Measurements from ENCODE around the gene ZNRF1. TPM values are rescaled to one million over a fixed set of nuclear protein-coding genes. Genes with fewer than 3 reads are reported as not detected.

Gene ZNRF1
- total and polyA plus RNA-seq, 10 of the 15 experiments (the other 5 are each of a cell fraction or from before 2014, with no cell fraction given), result 5.8 to 25.9 (median 14.3) TPM

DNA sequence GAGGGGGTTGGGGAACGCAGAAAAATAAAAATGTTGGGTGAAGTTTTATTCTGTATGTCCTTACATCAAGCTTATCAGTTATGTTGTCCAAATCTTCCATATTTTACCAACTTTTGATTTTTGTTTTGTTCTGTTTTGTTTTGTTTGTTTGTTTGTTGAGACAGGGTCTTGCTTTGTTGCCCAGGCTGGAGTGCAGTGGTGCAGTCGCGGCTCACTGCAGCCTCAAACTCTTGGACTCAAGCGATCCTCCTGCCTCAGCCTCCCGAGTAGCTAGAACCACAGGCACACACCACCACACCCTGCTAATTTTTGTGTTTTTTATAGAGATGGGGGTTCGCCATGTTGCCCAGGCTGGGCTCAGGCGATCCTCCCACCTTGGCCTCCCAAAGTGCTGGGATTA lies 20.8 kb downstream of the ZNRF1 start:
- H3K27ac ChIP-seq (ENCODE audit: control insufficient read depth, insufficient read depth), result no peak overlapping the region
- no peaks in the 10 kb centered on the region for H4K20me1 ChIP-seq (ENCODE audit: control insufficient read depth, insufficient read depth)
- intact Hi-C loops (cut with micrococcal nuclease; ENCODE audit: unreplicated experiment), result no loop called here
- FAIRE-seq, result no peak
- ATAC-seq, result no peak
- no peaks in the 10 kb centered on the region for H3K27me3 ChIP-seq (replicated peaks in 1 of 2; ENCODE audit: control insufficient read depth in 2 of 2, insufficient read depth in 2 of 2, low read length in 1 of 2)
- no peak for DNase-seq (ENCODE audit: low read depth, low spot score)
- no peak overlapping the region for H2AFZ ChIP-seq (ENCODE audit: control insufficient read depth, low read depth, low read length)
- peaks cover 22% of the 10 kb centered on the region for H3K4me1 ChIP-seq (ENCODE audit: control insufficient read depth, insufficient read depth, low read length)
- ChIA-PET SMC1A (ENCODE audit: uncharacterized antibody, unreplicated experiment) (interaction anchor here (0.9 to 4.4 kb wide), 7 partner anchors 9 to 157 kb away, joined by 3 to 61 read pairs (median 4); no protein-coding TSS in a partner anchor), POLR2A (interaction anchor here (1.5 kb wide), 1 partner anchor 12 kb away, joined by 3 read pairs; no protein-coding TSS in a partner anchor), CTCF (interaction anchor here (0.8 to 1.9 kb wide), 5 partner anchors 11 to 55 kb away, joined by 3 to 5 read pairs (median 4); no protein-coding TSS in a partner anchor), RAD21 (ENCODE audit: unreplicated experiment) (interaction anchor here (0.6 to 2.5 kb wide), 6 partner anchors 11 to 361 kb away, joined by 3 to 19 read pairs (median 4); no protein-coding TSS in a partner anchor)
- in situ Hi-C loops (cut with MboI), result no loop called here
- no TSS peak for BruUV-seq (replicated peaks)
- peaks cover 9% of the 10 kb centered on the region; the same call in 2 of the 3 replicates for H3K9me3 ChIP-seq (replicated peaks; ENCODE audit: control insufficient read depth, insufficient read depth, low read length)
- no peak overlapping the region for H3K9ac ChIP-seq (ENCODE audit: control insufficient read depth, insufficient read depth, low read length)
- H3K79me2 ChIP-seq (ENCODE audit: control insufficient read depth, insufficient read depth, low read length), result peaks cover 31% of the 10 kb centered on the region
- H3K36me3 ChIP-seq (ENCODE audit: control insufficient read depth in 2 of 2, insufficient read depth in 2 of 2, low read length in 1 of 2), result no peaks in the 10 kb centered on the region
- H3K4me3 ChIP-seq, result no peak overlapping the region
- no peak overlapping the region for H3K4me2 ChIP-seq (ENCODE audit: control insufficient read depth, insufficient read depth)
- 98% methylated on average over 7 of the region's 7 CpGs for WGBS (ENCODE audit: insufficient coverage, insufficient replicate concordance, low lambda C conversion rate, missing lambda C conversion rate)
- TF ChIP-seq GABPA (IDR thresholded peaks at IDR 0.05; ENCODE audit: low read depth), result no peak
- no peak for TF ChIP-seq ZBTB40 (IDR thresholded peaks at IDR 0.05; ENCODE audit: borderline replicate concordance)
- no peak for TF ChIP-seq PAX8 (IDR thresholded peaks at IDR 0.05)
- TF ChIP-seq NBN (IDR thresholded peaks at IDR 0.05), result no peak
- TF ChIP-seq, protein P1, sequence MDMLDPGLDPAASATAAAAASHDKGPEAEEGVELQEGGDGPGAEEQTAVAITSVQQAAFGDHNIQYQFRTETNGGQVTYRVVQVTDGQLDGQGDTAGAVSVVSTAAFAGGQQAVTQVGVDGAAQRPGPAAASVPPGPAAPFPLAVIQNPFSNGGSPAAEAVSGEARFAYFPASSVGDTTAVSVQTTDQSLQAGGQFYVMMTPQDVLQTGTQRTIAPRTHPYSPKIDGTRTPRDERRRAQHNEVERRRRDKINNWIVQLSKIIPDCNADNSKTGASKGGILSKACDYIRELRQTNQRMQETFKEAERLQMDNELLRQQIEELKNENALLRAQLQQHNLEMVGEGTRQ (IDR thresholded peaks at IDR 0.05; ENCODE audit: borderline replicate concordance, low read depth, low read length), result no peak
- TF ChIP-seq SIN3A (IDR thresholded peaks at IDR 0.05; ENCODE audit: low read depth, low read length), result no peak
- TF ChIP-seq POLR2AphosphoS2 (IDR thresholded peaks at IDR 0.05; ENCODE audit: low read depth, low read length), result no peak
- TF ChIP-seq, protein P2, sequence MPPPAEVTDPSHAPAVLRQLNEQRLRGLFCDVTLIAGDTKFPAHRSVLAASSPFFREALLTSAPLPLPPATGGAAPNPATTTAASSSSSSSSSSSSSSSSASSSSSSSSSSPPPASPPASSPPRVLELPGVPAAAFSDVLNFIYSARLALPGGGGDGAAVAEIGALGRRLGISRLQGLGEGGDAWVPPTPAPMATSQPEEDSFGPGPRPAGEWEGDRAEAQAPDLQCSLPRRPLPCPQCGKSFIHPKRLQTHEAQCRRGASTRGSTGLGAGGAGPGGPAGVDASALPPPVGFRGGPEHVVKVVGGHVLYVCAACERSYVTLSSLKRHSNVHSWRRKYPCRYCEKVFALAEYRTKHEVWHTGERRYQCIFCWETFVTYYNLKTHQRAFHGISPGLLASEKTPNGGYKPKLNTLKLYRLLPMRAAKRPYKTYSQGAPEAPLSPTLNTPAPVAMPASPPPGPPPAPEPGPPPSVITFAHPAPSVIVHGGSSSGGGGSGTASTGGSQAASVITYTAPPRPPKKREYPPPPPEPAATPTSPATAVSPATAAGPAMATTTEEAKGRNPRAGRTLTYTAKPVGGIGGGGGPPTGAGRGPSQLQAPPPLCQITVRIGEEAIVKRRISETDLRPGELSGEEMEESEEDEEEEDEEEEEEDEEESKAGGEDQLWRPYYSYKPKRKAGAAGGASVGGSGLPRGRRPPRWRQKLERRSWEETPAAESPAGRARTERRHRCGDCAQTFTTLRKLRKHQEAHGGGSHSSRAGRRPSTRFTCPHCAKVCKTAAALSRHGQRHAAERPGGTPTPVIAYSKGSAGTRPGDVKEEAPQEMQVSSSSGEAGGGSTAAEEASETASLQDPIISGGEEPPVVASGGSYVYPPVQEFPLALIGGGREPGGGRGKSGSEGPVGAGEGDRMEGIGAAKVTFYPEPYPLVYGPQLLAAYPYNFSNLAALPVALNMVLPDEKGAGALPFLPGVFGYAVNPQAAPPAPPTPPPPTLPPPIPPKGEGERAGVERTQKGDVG (CRISPR knock-in tag; IDR thresholded peaks at IDR 0.05), result no peak
- TF ChIP-seq KLF5 (IDR thresholded peaks at IDR 0.05; ENCODE audit: partially characterized antibody), result no peak
- TF ChIP-seq, protein P3, sequence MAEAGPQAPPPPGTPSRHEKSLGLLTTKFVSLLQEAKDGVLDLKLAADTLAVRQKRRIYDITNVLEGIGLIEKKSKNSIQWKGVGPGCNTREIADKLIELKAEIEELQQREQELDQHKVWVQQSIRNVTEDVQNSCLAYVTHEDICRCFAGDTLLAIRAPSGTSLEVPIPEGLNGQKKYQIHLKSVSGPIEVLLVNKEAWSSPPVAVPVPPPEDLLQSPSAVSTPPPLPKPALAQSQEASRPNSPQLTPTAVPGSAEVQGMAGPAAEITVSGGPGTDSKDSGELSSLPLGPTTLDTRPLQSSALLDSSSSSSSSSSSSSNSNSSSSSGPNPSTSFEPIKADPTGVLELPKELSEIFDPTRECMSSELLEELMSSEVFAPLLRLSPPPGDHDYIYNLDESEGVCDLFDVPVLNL (IDR thresholded peaks at IDR 0.05; ENCODE audit: low read depth, low read length), result no peak
- no peak for TF ChIP-seq ETV6 (conservative IDR thresholded peaks at IDR 0.05 in 1 of 2, IDR thresholded peaks at IDR 0.05 in 1 of 2; ENCODE audit: borderline replicate concordance in 1 of 2, low read depth in 1 of 2)
- TF ChIP-seq ZNF217 (IDR thresholded peaks at IDR 0.05), result no peak
- no peak for TF ChIP-seq NR2C1 (IDR thresholded peaks at IDR 0.05)
- no peak for TF ChIP-seq EP300 (IDR thresholded peaks at IDR 0.05; ENCODE audit: borderline replicate concordance in 1 of 2, control insufficient read depth in 1 of 2, low read depth in 2 of 2, low read length in 2 of 2)
- no peak for TF ChIP-seq NR2C2 (IDR thresholded peaks at IDR 0.05; ENCODE audit: borderline replicate concordance, control insufficient read depth, insufficient read length, low read depth)

Data from GM12878 (cell line).